ENCODE measurements around the gene BRD7. TPM values are rescaled to one million over a fixed set of nuclear protein-coding genes. Genes with fewer than 3 reads are reported as not detected.

The BRD7 gene
- total and polyA plus RNA-seq, 10 of the 15 experiments (the other 5 are each of a cell fraction or from before 2014, with no cell fraction given) = 16.9 to 74.7 (median 52.0) TPM

Small RNA genes lying within 50 kb of the gene (microRNA-seq; reads per million reads assigned to microRNA genes)
- gene MIR6771 = 0.94 reads per million

Small RNA genes lying within 50 kb of the gene (small RNA-seq; reads per million reads assigned to genes)
- not detected for gene MIR6771

Other genes starting within 250 kb of the BRD7 start
- gene TENT4B, start 215.7 kb downstream of the BRD7 start, total RNA-seq (2014; rRNA removed) = 10.0 and 10.8 TPM in 2 replicates
- gene TENT4B, start 215.7 kb downstream of the BRD7 start, total RNA-seq (2014; rRNA removed; fragmentation: Illumina TruSeq; extraction: Trizol) = 9.8 and 10.7 TPM in 2 replicates
- gene TENT4B, start 215.7 kb downstream of the BRD7 start, total RNA-seq (2021) = 13.0 and 15.4 TPM in 2 replicates
- gene TENT4B, start 215.7 kb downstream of the BRD7 start, polyA plus RNA-seq (2011; rRNA removed) = 12.5 and 18.5 TPM in 2 replicates
- gene TENT4B, start 215.7 kb downstream of the BRD7 start, polyA plus RNA-seq (2014; fragmentation: Illumina TruSeq; extraction: Trizol) = 13.4 and 17.0 TPM in 2 replicates
- gene TENT4B, start 215.7 kb downstream of the BRD7 start, polyA plus RNA-seq (2014; fragmentation: Nextera tagmentation; extraction: Ambion mirVana) = 10 to 100 TPM; 11.7 to 16.7 TPM
- gene TENT4B, start 215.7 kb downstream of the BRD7 start, polyA plus RNA-seq (2014; rRNA removed) = 7.3 and 9.0 TPM in 2 replicates
- 1 to 10 TPM; 4.4 to 8.4 TPM for gene TENT4B, start 215.7 kb downstream of the BRD7 start, polyA plus RNA-seq (2016; fragmentation: Nextera tagmentation; extraction: Ambion mirVana)
- 44.2 and 47.1 TPM in 2 replicates for gene ADCY7, start 102.4 kb downstream of the BRD7 start, total RNA-seq (2014; rRNA removed)
- gene ADCY7, start 102.4 kb downstream of the BRD7 start, total RNA-seq (2014; rRNA removed; fragmentation: Illumina TruSeq; extraction: Trizol) = 16.0 and 17.2 TPM in 2 replicates
- gene ADCY7, start 102.4 kb downstream of the BRD7 start, total RNA-seq (2021) = 71.2 and 87.9 TPM in 2 replicates
- 16.9 and 18.7 TPM in 2 replicates for gene ADCY7, start 102.4 kb downstream of the BRD7 start, polyA plus RNA-seq (2011; rRNA removed)
- 16.8 and 19.6 TPM in 2 replicates for gene ADCY7, start 102.4 kb downstream of the BRD7 start, polyA plus RNA-seq (2014; fragmentation: Illumina TruSeq; extraction: Trizol)
- 1 to 10 TPM; 1.2 to 1.3 TPM for gene ADCY7, start 102.4 kb downstream of the BRD7 start, polyA plus RNA-seq (2014; fragmentation: Nextera tagmentation; extraction: Ambion mirVana)
- gene ADCY7, start 102.4 kb downstream of the BRD7 start, polyA plus RNA-seq (2014; rRNA removed) = 45.5 and 52.1 TPM in 2 replicates
- 10 to 100 TPM; 29.2 to 32.7 TPM for gene ADCY7, start 102.4 kb downstream of the BRD7 start, polyA plus RNA-seq (2016; fragmentation: Nextera tagmentation; extraction: Ambion mirVana)
- gene NKD1, start 179.4 kb upstream of the BRD7 start, total RNA-seq (2014; rRNA removed) = under 0.01 and 0.05 TPM in 2 replicates
- gene NKD1, start 179.4 kb upstream of the BRD7 start, total RNA-seq (2014; rRNA removed; fragmentation: Illumina TruSeq; extraction: Trizol) = under 0.01 TPM in 2 replicates
- gene NKD1, start 179.4 kb upstream of the BRD7 start, total RNA-seq (2021) = 0.43 and 0.49 TPM in 2 replicates
- 0.01 and 0.07 TPM in 2 replicates for gene NKD1, start 179.4 kb upstream of the BRD7 start, polyA plus RNA-seq (2011; rRNA removed)
- 0.01 and 0.02 TPM in 2 replicates for gene NKD1, start 179.4 kb upstream of the BRD7 start, polyA plus RNA-seq (2014; fragmentation: Illumina TruSeq; extraction: Trizol)
- under 1 TPM in 1 of 2 experiments, not detected in 1; under 0.01 TPM for gene NKD1, start 179.4 kb upstream of the BRD7 start, polyA plus RNA-seq (2014; fragmentation: Nextera tagmentation; extraction: Ambion mirVana)
- gene NKD1, start 179.4 kb upstream of the BRD7 start, polyA plus RNA-seq (2014; rRNA removed) = 0.29 and 0.42 TPM in 2 replicates
- gene NKD1, start 179.4 kb upstream of the BRD7 start, polyA plus RNA-seq (2016; fragmentation: Nextera tagmentation; extraction: Ambion mirVana) = under 1 TPM in 1 of 2 experiments, not detected in 1; 0.15 TPM

All from GM12878 (cell line).